Sigmoid colon (tissue), 4 donors: ENCODE data around the gene TANGO6.

Experiments
- EP300 ChIP-seq, 4 donors: sonication (generic); formaldehyde crosslinking; IDR thresholded peaks; one replicate each; pipeline ENCODE4 v1.6.1; 2017; ENCODE audit warnings: antibody characterized with exemption in 4 of 4
- TF ChIP-seq, protein P1 (sequence below), 4 experiments: fragments of 450-650 bp in 3 of 4; fragments of 200-600 bp in 1 of 4; IDR thresholded peaks; one replicate each; pipeline ENCODE4 v1.5.1; 2016 to 2019; ENCODE audit warnings: antibody characterized with exemption in 4 of 4, mild to moderate bottlenecking in 3 of 4, moderate library complexity in 2 of 4

DNA sequence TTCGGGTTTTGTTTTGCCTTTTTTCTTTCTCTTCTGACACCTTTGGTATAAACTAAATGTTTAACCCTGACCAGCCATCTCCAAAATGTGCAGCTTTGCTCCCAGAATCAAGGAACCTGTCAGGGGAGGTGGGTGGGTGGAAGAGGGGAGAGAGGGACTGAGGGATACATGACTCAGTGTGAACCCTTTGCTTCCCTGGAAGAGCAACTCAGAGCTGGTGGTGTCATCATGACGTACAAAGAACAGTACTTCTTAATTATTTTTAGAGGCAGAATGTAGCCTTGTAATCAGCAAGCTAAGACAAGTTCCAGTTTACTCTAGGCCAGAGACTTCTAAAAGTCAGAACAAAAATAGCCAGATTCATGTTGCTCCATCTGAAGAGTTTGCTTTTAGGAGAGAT lies 142.5 kb downstream of the TANGO6 start:
- TF ChIP-seq, protein P1, sequence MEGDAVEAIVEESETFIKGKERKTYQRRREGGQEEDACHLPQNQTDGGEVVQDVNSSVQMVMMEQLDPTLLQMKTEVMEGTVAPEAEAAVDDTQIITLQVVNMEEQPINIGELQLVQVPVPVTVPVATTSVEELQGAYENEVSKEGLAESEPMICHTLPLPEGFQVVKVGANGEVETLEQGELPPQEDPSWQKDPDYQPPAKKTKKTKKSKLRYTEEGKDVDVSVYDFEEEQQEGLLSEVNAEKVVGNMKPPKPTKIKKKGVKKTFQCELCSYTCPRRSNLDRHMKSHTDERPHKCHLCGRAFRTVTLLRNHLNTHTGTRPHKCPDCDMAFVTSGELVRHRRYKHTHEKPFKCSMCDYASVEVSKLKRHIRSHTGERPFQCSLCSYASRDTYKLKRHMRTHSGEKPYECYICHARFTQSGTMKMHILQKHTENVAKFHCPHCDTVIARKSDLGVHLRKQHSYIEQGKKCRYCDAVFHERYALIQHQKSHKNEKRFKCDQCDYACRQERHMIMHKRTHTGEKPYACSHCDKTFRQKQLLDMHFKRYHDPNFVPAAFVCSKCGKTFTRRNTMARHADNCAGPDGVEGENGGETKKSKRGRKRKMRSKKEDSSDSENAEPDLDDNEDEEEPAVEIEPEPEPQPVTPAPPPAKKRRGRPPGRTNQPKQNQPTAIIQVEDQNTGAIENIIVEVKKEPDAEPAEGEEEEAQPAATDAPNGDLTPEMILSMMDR (IDR thresholded peaks at IDR 0.05): no peak
- no peak for TF ChIP-seq EP300 (IDR thresholded peaks at IDR 0.05)
